ENCODE results near the gene ASIC3.

- TF ChIP-seq EZH2 (IDR thresholded peaks at IDR 0.05; ENCODE audit: borderline replicate concordance) (no peak), EZH2phosphoT487 (IDR thresholded peaks at IDR 0.05; ENCODE audit: low read depth, severe bottlenecking, unreplicated experiment) (no peak), CTCF (IDR thresholded peaks at IDR 0.05; ENCODE audit: poor library complexity) (peak; percentile 67)
These were observed 39.6 kb upstream of the ASIC3 start for GRCh38 chr7:151008511-151009323.
